SHP77 treated with DMSO at 0.1 percent for 48 hours (cell line): ENCODE results near the gene CRIP1.

Experiments used
- DNase-seq: peaks from one replicate; lab custom pipeline; 2025; lab: John Stamatoyannopoulos, UW

CRIP1 gene, protein sequence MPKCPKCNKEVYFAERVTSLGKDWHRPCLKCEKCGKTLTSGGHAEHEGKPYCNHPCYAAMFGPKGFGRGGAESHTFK

DNA sequence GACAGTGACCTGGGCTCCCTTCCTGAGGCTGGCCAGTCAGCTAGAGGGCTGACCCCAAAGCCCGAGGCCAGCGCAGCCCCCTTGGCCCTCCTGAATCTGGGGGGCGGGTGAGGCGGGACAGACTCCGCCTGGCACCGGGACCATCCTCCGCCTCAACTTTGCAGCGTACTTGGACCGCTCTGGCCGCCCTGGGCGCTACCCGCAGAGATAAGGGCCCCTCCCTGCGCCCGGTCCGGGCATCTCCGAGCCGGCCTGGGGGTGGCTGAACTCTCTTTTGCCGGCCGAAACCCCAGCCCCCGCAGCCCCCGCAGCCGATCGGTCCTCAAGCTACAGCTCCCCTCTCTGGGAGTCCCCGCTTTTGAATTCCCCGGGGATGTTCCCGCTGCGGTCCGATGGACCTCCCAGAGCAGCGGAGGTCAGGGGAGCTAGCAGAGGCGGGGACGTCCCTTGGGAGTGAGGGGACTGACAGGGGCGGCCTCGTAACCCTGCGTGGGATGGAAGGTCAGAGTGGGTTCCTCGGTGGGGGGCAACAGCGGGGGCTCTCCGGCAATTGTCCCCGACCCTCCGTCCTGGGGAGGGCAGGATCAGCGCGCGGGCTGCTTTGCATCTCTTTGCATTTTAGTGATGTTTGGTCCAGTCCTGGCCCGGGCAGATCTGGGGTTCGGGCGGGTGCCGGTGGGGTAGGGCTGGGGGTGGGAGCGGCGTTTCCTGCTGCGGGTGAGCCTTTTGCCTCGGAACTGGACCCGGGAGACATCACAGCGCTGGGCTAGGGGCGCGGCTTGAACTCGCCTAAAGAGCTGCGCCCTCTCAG, at the start of gene CRIP1:
Gene CRIP1, plus strand, starts transcription at position 724 of the 811 bp plus-strand sequence. CDS start 374 bp downstream, outside the sequence.
- DNase-seq, result no peak

DNA sequence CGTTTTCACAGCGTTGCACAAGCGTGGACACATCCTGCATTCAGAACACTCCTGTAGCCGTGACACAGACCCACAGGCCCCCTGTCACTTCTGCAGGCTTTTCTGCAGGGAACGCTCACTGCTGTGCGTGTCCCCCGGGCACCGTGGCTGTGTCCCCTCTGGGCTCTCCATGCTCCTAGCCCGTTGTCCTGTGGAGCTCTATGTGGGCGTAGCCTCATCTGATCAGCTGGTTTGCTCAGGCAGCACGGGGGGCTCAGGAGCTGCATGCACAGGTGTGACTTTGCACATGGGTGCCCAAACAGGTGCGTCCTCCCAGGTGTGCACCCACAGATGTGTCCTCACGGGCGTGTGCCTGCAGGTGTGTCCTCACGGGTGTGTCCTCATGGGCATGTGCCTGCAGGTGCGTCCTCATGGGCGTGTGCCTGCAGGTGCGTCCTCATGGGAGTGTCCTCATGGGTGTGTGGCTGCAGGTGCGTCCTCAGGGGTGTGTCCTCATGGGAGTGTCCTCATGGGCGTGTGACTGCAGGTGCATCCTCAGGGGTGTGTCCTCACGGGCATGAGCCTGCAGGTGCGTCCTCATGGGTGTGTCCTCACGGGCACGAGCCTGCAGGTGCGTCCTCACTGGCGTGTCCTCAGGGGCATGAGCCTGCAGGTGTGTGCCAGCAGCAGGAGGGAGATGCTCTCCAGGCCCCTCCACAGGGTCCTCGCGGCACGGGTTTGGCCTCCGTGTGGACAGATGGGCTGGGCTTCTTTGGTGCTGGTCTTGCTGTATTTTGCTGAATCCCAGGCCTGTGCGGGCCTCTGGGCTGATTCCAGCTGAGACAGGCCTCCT, 49.6 kb upstream of the CRIP1 start:
- DNase-seq, result no peak

DNA sequence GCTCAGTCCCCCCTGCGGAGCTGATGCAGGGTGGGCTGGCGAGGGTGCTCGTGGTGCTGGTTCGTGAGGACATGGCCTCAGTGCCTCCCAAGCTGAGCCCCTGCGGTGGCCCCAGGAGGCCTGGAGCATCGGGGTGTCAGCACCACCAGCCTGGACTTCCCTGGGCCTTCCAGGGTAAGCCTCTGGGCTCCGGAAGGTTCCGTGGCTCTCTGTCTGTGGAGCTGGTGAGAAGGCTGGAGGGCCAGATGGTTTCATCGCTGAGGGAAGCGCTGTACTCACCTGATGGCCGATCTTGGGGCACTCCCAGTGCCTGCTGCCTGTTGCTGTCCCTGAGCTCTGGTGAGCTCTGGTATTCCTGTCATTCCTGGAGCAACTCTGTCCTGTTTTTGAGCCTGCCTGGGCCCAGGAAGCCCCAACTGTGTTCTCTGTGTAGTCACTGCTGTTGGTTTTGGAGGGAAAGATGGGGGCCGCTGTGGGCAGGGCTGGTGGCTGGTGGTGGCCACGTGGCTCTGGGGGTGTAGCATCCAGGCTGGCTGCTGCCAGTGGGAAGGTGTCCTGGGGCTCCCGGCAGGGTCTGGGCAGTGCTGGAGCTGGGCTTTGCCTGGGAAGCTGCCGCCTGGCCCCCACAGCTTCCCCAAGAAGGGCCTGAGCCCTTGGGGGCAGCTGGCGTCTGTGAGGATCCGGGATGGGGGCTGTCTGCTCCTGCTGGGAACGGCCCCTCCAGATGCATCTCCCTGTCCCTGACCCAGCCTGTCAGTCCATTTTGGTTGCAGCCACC, 48.8 kb upstream of the CRIP1 start:
- DNase-seq, result no peak

DNA sequence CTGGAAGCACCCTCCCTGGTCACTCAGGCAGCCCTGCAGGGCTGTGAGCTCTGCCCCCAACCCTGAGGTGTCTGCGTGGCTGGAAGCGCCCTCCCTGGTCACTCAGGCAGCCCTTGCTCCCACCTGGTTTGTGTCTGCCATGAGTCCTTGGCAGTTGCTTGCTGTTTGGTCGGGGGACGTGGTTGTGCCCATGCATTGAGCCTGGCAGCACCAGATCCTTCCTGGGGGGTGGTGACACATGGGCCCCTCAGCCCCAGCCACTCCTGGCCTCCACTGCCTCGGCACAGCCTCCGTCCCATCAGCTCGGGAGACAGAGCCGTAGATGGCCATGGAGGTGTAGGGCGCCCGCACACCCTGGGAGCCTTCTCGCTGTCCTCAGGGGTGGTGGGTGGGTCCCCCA, 47.5 kb upstream of the CRIP1 start:
- DNase-seq, result no peak

DNA sequence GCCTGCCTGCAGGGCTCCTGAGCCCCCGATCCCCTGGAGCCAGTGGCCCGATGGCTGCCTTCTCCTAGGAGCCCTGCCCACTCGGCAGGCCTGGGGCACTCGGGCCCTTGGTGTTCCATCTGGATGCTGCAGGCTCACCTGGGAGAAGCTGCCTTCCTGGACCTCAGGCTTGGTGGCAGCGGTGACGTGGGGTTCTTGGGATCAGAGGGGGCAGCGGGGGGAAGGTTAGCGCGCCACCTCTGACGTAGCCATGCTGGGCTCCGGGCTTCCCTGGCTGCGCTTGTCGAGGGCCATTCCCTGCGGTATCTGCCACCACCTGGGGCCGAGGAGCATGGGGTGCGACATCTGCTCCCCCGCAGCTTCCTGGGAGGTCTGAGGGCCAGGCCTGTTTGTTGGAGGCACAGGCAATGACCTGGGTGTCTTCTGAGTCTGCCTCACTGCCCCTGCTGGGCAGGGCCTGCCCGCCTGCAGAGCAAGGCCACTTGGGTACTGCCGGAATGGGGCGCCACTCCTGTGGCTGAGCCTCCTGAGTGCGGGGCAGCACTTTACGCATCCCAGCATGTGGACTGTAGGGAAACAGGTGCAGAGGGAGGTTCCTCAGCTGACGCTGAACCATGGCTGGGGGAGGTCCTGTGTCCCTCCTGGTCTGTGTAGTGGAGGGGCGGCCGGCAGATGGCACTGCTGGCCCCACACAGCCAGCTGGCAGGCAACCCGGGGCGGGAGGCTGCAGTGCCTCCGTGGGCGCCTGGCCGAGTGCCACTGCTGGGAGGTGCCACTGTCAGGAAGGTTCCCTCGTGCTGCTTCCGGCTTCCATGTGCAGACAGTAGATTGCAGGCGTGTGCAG, 46.8 kb upstream of the CRIP1 start:
- peak; percentile 9 for DNase-seq

DNA sequence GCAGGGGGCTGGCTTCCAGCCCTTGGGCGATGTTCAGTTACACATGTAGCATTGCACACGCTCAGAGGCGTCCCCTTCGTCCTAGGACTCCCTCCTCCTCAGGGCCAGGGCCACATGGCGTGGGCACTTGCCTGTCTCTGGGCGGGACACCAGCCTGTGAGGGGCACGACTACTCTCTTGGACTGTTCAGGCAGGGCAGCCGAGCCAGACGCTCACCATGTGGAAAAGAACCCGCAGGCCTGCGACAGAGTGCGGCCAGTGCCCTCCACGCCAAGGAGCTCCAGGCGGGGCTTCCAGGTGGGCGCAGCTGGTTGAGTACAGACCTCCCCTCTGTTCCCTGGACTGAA, 46.2 kb upstream of the CRIP1 start:
- no peak for DNase-seq

DNA sequence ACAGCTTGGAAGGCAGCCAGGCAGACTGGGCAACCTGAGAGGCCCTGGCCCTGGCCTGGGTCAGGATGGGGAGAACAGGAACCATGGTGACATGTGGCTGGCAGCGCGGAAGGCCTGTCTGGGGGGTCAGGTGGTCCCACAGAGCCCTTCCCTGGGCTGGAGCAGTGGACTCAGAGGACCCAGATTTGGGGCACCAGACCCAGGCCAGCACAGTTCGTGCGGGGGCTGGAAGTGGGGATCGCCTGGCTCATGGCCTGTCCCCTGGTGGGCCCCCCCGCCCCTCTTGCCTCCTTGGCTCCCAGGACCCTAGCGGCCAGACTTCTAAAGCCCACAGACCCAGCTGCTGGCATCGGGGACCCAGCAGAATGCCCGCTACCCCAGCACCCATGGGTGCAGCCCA, 45.7 kb upstream of the CRIP1 start:
- no peak for DNase-seq

DNA sequence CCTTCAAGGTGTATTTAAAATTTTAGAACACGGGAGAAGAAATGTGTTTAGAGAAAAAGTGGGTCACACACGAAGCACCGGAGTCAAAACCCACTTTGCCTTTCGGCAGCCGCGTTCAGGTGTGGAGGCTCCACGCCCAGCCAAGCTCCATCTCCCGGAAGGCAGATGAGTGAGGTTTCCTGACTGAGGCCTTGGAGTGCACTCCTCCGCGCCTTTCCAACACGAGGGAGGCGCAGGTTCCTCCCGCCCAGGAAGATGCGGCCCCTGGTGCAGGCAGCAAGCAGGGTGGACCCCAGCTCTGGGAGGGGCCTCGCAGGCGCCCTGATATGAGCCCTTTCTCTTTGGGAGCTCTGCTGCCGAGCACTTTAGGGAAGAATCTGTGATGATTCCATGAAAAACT, 44.6 kb upstream of the CRIP1 start:
- no peak for DNase-seq

DNA sequence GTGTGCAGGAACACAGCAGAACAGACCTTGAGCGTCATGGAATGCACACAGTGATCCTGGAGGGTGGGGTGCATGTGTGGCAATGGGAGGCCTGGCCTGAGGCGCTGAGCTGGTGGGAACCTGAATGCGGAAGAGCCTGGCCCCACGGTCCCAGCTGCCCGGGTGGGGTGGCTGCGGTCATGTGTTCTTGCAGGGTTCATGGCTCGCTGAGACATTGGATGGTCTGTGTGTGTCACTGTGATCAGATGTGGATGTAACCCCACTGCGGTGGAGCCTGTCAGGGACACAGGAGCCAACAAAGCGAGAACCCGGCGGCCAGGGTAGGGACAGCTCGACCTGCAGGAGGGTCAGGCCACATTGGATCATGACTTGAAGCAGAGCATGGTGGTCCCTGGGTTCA, 43.9 kb upstream of the CRIP1 start:
- no peak for DNase-seq

DNA sequence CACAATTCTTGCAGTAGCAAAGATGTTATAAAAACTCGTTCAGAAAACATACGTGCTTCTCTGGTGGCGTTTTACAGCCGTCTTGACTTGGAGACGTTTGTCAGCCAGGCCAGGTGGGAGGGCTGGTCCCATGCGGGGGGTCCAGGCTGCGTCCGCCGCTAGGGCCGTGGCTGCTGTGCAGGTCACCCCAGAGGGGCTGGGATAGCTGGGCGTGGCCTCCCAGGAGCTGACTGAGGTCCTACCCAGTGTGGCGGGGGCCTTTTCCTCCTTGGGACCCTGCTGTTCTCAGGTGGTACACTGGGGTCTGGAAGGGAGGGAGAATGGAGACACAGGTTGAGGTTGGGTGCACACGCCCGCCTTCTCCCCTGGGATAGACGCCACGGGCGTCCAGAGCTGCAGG, 41.8 kb upstream of the CRIP1 start:
- DNase-seq, result no peak

DNA sequence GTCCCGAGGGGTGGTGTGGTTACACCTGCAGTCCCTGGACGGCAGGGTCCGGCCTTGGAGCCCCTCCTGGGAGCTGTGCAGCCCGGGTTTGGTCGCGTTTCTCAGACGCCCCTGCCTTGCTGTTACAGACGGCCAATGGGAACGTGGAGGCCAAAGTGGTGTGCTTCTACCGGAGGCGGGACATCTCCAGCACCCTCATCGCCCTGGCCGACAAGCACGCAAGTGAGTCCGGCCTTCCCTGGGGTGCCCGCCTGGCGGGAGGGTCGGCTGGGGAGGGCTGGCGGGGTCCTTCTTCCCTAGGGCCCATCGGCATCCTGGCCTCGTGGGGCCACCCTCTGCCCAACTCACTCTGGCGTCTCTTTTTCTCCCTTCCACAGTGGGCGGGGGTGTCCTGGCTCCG, 41.4 kb upstream of the CRIP1 start:
- no peak for DNase-seq

DNA sequence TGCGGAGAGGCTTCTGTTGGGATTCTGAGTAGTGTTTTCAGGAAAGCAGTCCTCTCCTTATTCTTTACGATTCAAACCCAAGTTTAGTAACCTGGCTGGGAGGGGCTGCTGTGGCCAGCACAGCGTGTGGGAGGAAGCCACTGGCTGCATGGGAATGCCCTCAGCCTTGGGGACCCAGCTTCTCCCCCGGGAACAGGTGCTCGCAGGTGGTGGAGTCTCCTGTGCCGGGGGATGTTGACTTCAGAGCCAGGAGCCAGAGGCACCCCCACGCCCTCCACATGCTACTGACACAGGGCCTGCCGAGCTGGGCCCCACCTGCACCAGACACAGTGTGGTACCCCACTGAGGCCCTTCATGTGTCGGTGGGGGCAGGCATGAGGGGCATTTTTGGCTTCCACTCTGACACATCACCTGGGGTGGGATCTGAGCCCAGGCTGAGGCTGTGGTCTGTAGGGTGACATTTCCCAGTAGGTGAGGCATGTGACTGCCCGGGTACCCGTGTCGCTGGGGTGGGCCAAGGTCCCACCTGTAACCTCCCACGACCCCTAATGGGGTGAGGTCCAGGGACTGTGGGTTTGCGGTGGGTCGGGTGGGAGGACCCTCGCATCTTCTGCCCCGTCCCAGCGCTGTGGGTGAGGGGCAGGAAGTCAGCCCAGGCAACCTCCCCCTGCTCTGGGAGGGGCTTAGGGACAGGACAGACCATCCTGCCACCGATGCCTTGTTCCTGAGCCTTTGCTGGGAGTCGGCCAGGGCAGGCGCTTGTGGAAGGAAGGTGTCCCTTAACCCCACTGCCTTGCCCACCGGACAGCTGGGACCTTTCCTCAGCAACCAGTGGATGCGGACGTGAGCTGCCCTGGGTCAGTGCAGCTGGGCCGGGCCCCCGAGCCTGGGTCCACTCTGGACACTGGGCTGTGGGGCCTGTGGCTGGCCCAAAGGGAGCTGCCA, 40.5 kb upstream of the CRIP1 start:
- no peak for DNase-seq

DNA sequence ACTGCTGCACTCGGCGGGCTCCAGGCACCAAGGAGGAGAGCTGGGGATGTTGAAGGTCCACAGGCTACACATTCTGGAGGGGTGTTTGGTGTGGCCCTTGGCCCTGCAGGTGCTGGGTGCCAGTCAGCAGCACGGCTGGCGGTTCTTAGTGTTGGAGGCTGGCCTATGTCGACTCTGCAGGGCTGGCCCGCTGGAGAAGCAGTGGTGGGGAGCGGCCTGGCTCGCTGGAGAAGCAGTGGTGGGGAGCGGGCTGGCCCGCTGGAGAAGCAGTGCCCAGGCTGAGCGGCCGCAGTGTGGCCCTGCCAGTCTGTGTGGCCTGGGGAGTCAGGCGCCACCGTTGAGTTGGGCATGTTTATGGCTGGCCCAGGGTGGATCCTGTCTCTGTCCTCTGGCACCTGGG, 39.7 kb upstream of the CRIP1 start:
- no peak for DNase-seq

DNA sequence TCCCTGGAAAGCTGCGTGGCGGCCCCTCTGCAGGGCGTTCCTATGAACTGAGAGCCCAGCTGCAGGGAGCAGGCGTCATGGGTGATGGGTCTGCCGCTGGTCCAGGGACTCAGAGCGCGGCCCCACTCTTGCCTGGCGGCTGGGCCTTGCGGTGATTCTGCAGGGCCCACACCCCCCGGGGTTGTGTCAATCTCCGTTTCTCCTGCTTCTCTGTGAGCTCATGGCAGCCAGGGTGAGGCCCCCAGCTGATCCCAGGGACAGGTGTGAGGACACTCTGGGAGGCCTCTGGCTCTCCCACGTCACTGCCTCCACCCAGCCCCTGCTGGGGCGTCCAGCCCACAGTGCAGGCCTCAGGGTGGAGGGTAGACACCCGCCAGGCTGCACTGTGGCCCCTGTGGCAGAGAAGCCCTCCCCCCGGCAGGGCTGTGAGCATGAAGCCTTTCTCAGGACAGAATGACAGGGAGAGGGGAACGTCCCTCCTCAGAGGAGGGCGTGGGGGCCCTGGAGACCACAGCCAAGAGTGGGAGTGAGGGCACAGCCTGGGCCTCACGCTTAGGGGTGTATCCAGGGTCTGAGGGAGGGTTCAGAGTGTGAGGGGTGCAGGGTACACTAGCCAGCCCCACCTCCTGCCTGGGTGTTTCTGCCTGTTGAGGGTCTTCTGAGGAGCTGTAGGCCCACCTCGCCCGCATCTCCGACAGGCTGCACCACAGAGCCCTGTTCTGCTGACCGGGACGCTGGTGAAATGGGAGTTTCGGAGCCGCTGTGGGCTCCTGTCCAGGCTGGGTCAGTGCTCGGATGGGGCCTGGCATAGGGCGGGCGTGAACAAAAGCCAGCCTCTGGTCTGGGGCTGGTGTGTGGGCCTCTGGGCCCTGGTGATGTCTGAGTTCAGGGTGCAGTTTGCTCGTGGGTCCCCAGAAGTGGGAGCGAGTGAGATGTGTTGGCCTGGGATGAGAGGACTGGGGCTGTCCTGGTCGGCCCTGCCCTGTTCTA, 38.7 kb upstream of the CRIP1 start:
- DNase-seq, result no peak

DNA sequence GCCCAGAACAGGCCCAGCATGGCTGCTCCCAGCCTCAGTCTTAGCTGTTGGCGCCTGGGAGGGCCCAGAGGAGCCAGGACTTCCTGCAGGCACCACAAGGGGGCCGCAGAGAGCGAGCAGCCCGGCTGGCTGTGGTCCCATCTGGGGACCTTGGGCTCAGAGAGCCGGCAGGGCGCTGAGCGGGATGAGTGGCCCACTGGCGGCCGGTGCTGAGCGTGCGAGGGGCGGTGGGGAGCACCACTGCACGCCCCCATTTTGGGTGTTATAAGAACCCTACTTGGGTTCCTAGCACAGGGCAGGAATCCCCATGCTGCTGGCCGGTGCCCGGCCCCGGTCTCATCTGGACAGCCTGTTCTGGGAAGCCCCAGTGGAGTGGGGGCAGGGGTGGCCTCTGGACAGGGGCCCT, 38.0 kb upstream of the CRIP1 start:
- no peak for DNase-seq

DNA sequence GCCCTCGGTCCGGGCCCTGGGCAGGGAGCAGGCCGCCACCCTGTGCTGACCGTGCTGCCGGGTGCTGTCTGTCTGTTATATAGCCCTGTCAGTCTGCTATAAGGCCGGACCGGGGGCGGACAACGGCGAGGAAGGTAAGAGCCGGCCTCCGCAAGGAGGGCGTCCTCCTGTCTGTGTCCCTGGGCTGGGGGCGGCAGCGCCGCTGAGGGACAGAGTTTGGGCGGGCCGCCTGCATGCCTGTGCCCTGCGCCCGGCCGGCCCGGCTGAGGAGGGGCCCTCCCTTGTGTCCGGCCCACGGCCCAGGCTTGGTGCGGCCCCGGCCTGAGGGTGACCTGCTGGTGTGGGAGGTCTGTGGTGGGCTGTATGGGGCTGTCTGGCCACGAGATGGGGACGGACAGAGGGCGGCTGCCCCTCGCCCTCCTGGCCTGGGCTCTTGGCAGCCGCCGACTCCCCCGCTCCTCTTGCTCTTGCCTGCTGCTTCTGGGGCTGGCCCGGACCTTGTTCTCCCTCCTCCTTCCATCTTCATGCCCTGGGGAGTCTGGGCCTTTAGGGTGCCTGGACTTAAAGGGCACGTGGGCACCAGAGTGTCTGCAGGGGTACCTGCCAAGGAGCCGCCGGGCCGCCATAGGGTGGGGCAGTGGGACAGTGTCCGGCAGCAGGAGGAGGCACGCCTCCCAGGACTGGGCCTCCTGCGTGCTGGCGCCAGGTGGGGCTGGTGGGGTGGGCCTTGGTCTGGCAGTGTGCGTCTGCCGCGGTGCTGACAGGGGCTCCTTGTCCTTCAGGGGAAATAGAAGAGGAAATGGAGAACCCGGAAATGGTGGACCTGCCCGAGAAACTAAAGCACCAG, 37.2 kb upstream of the CRIP1 start:
- no peak for DNase-seq

DNA sequence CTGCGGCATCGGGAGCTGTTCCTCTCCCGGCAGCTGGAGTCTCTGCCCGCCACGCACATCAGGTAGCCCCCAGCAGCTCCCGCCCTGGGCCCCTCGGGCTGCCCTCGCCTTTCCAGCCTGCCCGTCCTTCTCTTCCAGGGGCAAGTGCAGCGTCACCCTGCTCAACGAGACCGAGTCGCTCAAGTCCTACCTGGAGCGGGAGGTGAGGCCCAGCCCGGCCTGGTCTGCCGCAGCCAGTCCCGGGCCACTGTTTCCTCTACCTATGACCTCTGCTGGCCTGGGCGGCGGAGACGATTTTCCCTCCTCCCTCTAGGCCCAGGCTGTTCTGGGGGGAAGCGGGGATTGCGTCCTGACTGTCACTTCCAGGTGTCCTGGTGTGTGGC, 36.6 kb upstream of the CRIP1 start:
- no peak for DNase-seq
